Muscle layer of colon (tissue), 2 donors: ENCODE data around the gene SOX9.

Source experiments
- H3K27ac ChIP-seq: one replicate; pipeline ENCODE4 v1.7.0; 2013; ENCODE audit warnings: low read depth, mild to moderate bottlenecking, low read length, moderate library complexity
- H3K27me3 ChIP-seq, 2 donors: one replicate each; pipeline ENCODE4 v1.7.0; 2013; ENCODE audit warnings: low read length in 2 of 2, mild to moderate bottlenecking in 2 of 2; ENCODE audit not compliant: insufficient read depth in 2 of 2, control insufficient read depth in 1 of 2
- H3K36me3 ChIP-seq: one replicate; pipeline ENCODE4 v1.7.0; 2013; ENCODE audit warnings: mild to moderate bottlenecking, low read length; ENCODE audit not compliant: insufficient read depth
- H3K4me1 ChIP-seq: one replicate; pipeline ENCODE4 v1.7.0; 2013; ENCODE audit warnings: mild to moderate bottlenecking, low read length; ENCODE audit not compliant: insufficient read depth
- H3K4me3 ChIP-seq, 2 donors: one replicate each; pipeline ENCODE4 v1.7.0; 2013; ENCODE audit warnings: low read length in 2 of 2, low read depth in 1 of 2, mild to moderate bottlenecking in 1 of 2, moderate library complexity in 1 of 2
- H3K9ac ChIP-seq: one replicate; pipeline ENCODE4 v1.7.0; 2013; ENCODE audit warnings: low read length
- H3K9me3 ChIP-seq: one replicate; pipeline ENCODE4 v1.7.0; 2013; ENCODE audit warnings: mild to moderate bottlenecking, low read length
- donor health status: abdominal sarcoma.
- donor health status: Adenocarcinoma of cecum.

SOX9 gene

GRCh38 chr17:72169823-72170222 lies 49.0 kb downstream of the SOX9 start:
- Histone ChIP-seq H3K27me3 (no peaks in the 10 kb centered on the region), H3K4me1 (peaks cover 6% of the 10 kb centered on the region), H3K27ac (no peak overlapping the region), H3K36me3 (no peaks in the 10 kb centered on the region), H3K9ac (no peak overlapping the region), H3K4me3 (no peak overlapping the region), H3K9me3 (no peaks in the 10 kb centered on the region)

GRCh38 chr17:72171703-72172667 lies 51.2 kb downstream of the SOX9 start:
- H3K27ac ChIP-seq = peak overlapping the region; percentile 33
- no peak overlapping the region for H3K9ac ChIP-seq

GRCh38 chr17:72173499-72174116 lies 52.8 kb downstream of the SOX9 start:
- Histone ChIP-seq H3K36me3 (no peaks in the 10 kb centered on the region), H3K27ac (no peak overlapping the region), H3K4me3 (no peak overlapping the region), H3K4me1 (peaks cover 6% of the 10 kb centered on the region), H3K27me3 (no peaks in the 10 kb centered on the region), H3K9ac (no peak overlapping the region), H3K9me3 (no peaks in the 10 kb centered on the region)

More at GRCh38 chr17:72171703-72172667, 51.2 kb downstream of the SOX9 start:
- no peaks in the 10 kb centered on the region for H3K27me3 ChIP-seq
- H3K36me3 ChIP-seq = no peaks in the 10 kb centered on the region
- no peaks in the 10 kb centered on the region for H3K9me3 ChIP-seq
- peaks cover 6% of the 10 kb centered on the region for H3K4me1 ChIP-seq
- peak overlapping the region in 1 of 2 donors; percentile 38 for H3K4me3 ChIP-seq

- Histone ChIP-seq H3K9me3 (no peaks in the 10 kb centered on the region), H3K4me1 (peaks cover 6% of the 10 kb centered on the region), H3K9ac (no peak overlapping the region), H3K4me3 (no peak overlapping the region), H3K36me3 (no peaks in the 10 kb centered on the region), H3K27me3 (no peaks in the 10 kb centered on the region), H3K27ac (no peak overlapping the region)
Measured at GRCh38 chr17:72175263-72175662, 54.4 kb downstream of the SOX9 start.
